ENCODE data around the gene BMS1.

Gene BMS1

DNA sequence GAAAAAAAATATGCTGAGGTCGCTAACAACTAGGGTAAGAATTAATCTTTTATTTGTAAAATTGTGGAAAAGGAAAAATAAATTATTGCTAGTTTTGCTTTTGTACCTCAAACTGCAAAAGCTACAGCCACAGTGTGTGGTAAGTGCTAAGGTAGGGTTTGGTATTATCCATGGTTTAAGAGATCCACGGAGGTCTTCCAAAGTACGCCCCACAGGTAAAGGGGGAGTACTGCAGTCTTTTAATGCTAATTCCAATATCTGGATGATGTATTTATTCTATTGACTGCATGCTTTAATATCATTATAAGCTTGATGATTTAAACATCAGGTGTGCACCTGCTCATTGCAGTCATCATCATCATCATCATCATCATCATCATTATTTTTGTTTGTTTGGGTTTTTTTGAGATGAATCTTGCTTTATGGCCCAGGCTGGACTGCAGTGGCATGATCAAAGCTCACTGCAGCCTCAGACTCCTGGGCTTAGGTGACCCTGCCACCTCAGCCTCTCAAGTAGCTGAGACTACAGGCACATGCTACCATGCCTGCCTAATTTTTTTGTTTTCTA lies 38.4 kb upstream of the BMS1 start:
- intact Hi-C loops (cut with DNase I; ENCODE audit: low total_unique reads): no loop called here
- Histone ChIP-seq H3K27me3 (peaks cover 0 to 7% of the 10 kb centered on the region in 2 donors), H3K4me3 (no peak overlapping the region), H3K36me3 (no peaks in the 10 kb centered on the region), H3K4me1 (no peaks in the 10 kb centered on the region), H3K9me3 (peaks cover 0 to 14% (median 0%) of the 10 kb centered on the region in 3 donors), H3K27ac (no peak overlapping the region)
- DNase-seq: no peak
- TF ChIP-seq, protein P1, sequence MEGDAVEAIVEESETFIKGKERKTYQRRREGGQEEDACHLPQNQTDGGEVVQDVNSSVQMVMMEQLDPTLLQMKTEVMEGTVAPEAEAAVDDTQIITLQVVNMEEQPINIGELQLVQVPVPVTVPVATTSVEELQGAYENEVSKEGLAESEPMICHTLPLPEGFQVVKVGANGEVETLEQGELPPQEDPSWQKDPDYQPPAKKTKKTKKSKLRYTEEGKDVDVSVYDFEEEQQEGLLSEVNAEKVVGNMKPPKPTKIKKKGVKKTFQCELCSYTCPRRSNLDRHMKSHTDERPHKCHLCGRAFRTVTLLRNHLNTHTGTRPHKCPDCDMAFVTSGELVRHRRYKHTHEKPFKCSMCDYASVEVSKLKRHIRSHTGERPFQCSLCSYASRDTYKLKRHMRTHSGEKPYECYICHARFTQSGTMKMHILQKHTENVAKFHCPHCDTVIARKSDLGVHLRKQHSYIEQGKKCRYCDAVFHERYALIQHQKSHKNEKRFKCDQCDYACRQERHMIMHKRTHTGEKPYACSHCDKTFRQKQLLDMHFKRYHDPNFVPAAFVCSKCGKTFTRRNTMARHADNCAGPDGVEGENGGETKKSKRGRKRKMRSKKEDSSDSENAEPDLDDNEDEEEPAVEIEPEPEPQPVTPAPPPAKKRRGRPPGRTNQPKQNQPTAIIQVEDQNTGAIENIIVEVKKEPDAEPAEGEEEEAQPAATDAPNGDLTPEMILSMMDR (IDR thresholded peaks at IDR 0.05): no peak

DNA sequence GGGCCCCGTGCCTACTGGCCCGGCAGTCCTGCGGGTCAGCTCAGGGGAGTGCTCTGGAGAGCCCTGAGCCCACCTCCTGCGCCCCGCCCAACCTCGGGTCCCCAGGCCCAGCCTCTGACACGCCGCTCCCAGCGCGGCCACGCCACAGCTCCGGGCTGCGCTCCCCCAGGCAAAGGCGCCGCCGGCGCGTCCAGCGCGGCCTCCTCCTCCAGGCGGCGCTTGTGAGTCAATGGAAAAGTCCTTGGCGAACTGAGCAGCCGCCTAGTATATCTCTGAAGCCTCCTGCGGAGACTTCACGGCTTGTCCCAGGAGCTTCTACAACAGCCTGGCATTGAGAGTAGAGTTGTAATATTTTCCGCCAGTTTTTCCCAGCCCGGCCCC lies 29.5 kb upstream of the BMS1 start:
- no peaks in the 10 kb centered on the region for H3K36me3 ChIP-seq
- no peaks in the 10 kb centered on the region for H3K9me3 ChIP-seq
- TF ChIP-seq, protein P1 (IDR thresholded peaks at IDR 0.05): peak; percentile 79 to 93
- H3K27me3 ChIP-seq: peaks cover 0 to 58% of the 10 kb centered on the region in 2 donors
- intact Hi-C loops (cut with DNase I; ENCODE audit: low total_unique reads): loop anchor here (2.0 kb wide), 1 partner anchor 344 kb away; no protein-coding TSS in a partner anchor
- H3K4me3 ChIP-seq: peak overlapping the region; percentile 49 to 58
- H3K27ac ChIP-seq: peak overlapping the region in 1 of 2 donors; percentile 35
- DNase-seq: peak; percentile 72 to 84
- H3K4me1 ChIP-seq: peaks cover 0 to 30% (median 26%) of the 10 kb centered on the region in 4 donors

DNA sequence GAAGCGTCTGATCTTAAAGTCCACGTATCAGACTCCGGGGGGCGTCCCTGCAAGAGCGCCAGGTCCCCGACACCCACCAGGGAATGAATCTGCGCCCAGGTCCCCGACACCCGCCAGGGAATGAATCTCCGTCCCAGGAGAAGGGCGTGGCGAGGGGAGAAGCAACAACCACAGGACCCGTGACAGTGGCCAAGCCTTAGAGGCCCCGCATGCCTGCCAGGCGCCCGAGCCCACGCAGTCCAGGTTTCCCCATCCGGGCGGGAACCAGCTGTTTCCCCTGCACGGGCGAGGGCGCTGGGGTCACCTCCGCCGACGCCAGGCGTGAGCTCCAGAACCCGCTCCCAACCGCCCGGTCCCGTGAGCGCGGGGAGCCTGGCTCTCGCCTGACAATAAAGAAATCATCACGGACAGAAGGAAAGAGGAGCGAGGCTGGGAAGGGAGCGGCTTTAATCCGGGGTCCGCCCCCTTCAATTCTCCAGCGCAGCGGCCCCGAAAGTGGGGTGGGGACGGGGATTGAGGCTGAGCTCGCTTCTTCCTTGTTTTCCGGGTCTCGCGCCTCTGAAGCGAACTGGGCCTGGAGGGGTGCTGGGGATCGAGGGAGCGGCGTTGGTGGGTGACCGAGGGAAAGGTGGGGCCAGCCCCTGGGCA lies 29.0 kb upstream of the BMS1 start:
- H3K4me3 ChIP-seq: peak overlapping the region; percentile 49 to 58
- peak overlapping the region; percentile 14 to 35 for H3K27ac ChIP-seq
- peak in 1 of 2 donors; percentile 68 for DNase-seq
- H3K36me3 ChIP-seq: no peaks in the 10 kb centered on the region
- no peaks in the 10 kb centered on the region for H3K9me3 ChIP-seq
- H3K27me3 ChIP-seq: peaks cover 0 to 54% of the 10 kb centered on the region in 2 donors
- intact Hi-C loops (cut with DNase I; ENCODE audit: low total_unique reads): loop anchor here (2.0 kb wide), 1 partner anchor 343 kb away; no protein-coding TSS in a partner anchor
- H3K4me1 ChIP-seq: peaks cover 0 to 34% (median 26%) of the 10 kb centered on the region in 4 donors
- TF ChIP-seq, protein P1 (IDR thresholded peaks at IDR 0.05): no peak

DNA sequence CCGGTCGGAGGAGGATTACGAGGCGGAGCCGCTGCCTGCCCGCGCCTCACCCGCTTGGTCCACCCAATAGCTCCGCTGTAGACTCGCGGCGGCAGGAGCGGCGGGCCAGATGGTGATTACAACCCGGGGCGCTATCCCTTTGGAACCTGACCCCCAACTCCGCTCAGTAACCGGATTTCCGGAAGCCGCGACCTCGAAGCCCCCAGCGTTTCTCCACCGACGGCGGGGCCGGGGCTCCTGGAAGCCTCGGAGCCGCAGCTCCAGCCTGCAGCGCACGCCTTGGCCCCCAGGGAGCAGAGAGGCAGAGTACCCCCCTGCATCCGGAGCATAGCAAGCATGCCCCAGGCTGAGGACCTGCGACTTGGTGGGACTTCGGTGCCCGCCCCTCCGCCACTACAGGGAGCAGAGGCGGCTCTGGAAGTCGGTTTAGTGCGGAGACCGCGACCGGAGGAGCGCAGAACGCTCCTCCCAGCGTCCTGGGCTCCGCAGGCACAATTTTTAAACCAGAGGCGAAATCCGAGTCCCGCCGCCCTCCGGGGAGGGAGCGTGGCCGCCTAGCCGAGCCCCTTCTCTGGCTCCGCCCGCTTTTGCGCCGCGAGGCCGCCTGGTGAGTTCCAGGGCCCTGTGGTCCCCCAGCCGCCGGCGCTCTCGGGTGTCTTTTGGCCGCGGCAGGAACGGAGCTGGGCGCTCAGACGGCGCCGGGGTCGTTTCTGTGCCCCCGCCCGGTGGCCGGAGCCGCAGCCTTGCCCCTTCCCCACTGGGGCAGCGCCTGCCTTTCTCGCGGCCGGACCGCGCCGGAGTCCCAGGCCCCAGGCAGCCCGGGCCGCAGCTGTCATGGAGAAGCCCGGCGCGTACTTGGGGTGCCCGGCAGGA lies 28.2 kb upstream of the BMS1 start:
- no peak for DNase-seq
- intact Hi-C loops (cut with DNase I; ENCODE audit: low total_unique reads): no loop called here

DNA sequence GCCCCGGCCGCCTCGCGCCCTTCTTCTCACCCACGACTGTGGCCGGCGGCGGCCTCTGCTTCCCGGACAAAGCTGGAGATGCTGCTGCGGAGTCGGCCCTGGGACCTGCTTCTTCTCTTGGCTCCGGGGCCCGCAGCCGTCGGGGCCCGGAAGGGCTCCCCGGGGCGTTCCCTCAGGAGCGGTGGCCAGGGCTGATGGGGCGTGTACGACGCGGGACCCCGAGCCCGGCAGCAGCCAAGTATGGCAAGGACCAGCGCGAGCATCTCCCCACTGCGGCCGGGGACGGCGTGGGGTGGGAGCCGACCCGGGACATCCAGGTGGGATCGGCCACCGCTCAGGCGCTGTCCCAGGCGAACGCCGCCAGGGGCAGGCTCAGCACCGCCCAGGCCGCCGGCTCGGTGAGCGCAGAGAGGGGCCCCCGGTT lies 27.6 kb upstream of the BMS1 start:
- no peaks in the 10 kb centered on the region for H3K36me3 ChIP-seq

More for the DNA sequence above, 28.2 kb upstream of the BMS1 start:
- H3K36me3 ChIP-seq: no peaks in the 10 kb centered on the region
- H3K9me3 ChIP-seq: no peaks in the 10 kb centered on the region
- peak overlapping the region; percentile 14 to 35 for H3K27ac ChIP-seq
- H3K27me3 ChIP-seq: peaks cover 0 to 54% of the 10 kb centered on the region in 2 donors
- peak overlapping the region; percentile 49 to 58 for H3K4me3 ChIP-seq
- H3K4me1 ChIP-seq: peaks cover 0 to 34% (median 26%) of the 10 kb centered on the region in 4 donors
- TF ChIP-seq, protein P1 (IDR thresholded peaks at IDR 0.05): no peak

More for the DNA sequence above, 27.6 kb upstream of the BMS1 start:
- H3K27ac ChIP-seq: peak overlapping the region; percentile 14 to 35
- intact Hi-C loops (cut with DNase I; ENCODE audit: low total_unique reads): no loop called here
- H3K9me3 ChIP-seq: no peaks in the 10 kb centered on the region
- H3K4me1 ChIP-seq: peaks cover 0 to 34% (median 26%) of the 10 kb centered on the region in 4 donors
- H3K4me3 ChIP-seq: peak overlapping the region; percentile 49 to 58
- TF ChIP-seq, protein P1 (IDR thresholded peaks at IDR 0.05): no peak
- peaks cover 0 to 54% of the 10 kb centered on the region in 2 donors for H3K27me3 ChIP-seq
- DNase-seq: no peak

Measured in tibial artery (tissue), 4 donors.